AG10803 (cell line): ENCODE measurements around the gene GNAT2.
A peak's percentile ranks its signal among the peaks of the same experiment; 100 is the strongest.
"Not testable (repeated sequence)": the region's sequence is repeated elsewhere in the genome, so short reads cannot be mapped to it uniquely, and the experiment has no call there.

Experiments used
- DNase-seq: peaks from one replicate; pipeline ENCODE4 v3.0.0; 2010; ENCODE audit warnings: low read depth
- H3K4me3 ChIP-seq: 2 replicates; pipeline ENCODE4 v1.5.1; 2011; ENCODE audit warnings: mild to moderate bottlenecking, low read length, control low read depth
- CTCF ChIP-seq: conservative IDR thresholded peaks from 2 replicates; pipeline ENCODE4 v1.5.1; 2011; ENCODE audit warnings: mild to moderate bottlenecking, low read length, control low read depth, inconsistent platforms

GNAT2 gene

DNA sequence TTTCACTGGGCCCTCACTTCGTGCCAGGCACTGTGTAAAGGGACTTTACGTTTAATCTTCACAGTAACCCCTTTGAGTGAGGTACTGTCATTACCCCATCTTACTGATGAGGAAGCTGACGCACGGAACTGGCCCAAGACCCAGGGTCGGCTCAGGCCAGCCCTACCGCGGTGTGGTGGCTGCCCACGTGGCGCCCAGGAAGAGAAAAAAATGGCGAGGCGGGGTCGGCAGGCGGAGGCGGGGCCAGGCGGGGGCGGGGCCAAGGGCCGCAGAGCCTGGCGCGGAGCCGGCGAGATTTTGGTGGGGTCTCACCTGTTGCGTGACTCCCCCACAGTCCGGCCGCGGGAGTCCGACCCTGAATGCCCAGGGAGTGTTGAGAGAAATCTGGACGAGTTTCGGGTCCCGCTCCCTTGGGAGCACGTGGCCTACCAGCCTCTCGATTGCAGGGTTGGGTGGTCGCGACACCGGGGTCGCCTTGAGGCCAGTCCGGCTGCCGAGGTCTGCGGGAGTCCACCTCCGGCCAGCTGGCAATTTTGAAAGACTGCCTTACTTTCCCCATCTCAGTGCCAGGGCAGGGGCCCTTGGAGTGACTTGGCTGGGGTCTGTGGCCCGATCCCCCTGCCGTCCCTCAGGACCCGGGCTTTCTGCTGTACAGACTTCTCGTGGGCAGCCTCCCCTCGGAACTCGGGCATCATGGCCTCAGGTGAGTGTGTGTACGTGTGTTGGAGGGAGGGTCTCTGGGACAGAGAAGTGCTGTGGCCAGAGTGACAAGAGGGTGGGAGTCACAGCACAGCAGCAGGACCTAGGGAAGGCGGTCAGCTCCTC, at the start of gene GNAT2, which contains the start of gene AMPD2:
Gene GNAT2, minus strand, starts transcription at position 41 of the 825 bp plus-strand sequence. CDS start 6,746 bp downstream, outside the sequence.
Gene AMPD2, plus strand, starts transcription at position 262 of the 825 bp plus-strand sequence. CDS start 1,339 bp downstream, outside the sequence.
- H3K4me3 ChIP-seq, result peak within 1 kb of the TSS; percentile 99
- no peak for TF ChIP-seq CTCF
- DNase-seq, result peak; percentile 90

GRCh38 chr1:109668123-109668775, 48.8 kb upstream of the GNAT2 start:
- no peak for DNase-seq
- H3K4me3 ChIP-seq, result peak overlapping the region; percentile 68
- no peak for TF ChIP-seq CTCF

DNA sequence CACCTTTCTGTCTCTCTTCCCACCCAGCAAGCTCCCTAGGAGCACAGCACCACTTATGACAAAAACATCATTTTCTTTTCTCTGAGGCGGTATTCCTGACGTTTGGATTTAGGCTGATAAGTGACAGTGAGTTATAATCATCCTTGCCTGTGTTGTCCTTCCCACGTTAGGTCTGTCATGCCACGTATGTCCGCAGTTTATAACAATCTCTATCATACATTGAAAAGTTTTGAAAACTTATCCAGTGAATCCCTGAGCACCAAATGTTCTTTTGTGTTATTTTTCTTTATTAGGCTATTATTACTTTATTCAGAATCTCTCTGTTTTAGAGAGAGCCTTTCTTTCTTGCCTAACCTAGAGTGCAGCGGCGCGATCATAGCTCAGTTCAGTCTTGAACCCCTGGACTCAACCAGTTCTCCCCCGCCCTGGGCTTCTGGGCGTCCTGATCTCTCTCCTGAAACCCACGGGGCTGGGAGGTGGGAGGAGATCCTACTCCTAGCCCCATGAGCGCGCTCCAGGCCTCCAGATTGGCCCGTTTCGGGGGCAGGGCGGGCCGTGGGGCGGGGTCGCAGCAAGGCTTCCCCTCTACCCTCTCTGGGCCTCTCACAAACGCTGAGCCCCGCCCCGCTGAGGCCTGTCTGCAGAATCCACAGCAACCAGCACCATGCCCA, 48.2 kb upstream of the GNAT2 start, which contains the start of gene GSTM2:
Gene GSTM2, plus strand, starts transcription at position 606 of the 671 bp plus-strand sequence. Its CDS starts 59 bp downstream, at position 665.
- DNase-seq, result peak; percentile 81
- peak within 1 kb of the TSS; percentile 68 for H3K4me3 ChIP-seq
- TF ChIP-seq CTCF, result no peak

GRCh38 chr1:109664671-109665070, 45.3 kb upstream of the GNAT2 start:
- H3K4me3 ChIP-seq, result no peak overlapping the region
- no peak for DNase-seq
- no peak for TF ChIP-seq CTCF

DNA sequence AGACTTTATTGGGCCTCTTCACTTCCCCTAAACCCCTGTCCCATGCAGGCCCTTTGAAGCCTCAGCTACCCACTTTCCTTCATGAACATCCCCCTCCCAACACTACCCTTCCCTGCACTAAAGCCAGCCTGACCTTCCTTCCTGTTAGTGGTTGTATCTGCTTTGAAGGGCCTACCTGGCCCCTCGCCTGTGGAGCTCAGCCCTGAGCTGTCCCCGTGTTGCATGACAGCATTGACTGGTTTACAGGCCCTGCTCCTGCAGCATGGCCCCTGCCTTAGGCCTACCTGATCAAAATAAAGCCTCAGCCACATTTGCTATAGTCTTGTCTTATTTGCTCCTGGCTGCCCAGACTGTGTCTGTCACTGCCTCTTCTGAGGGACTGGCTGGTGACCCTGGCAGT, 42.0 kb upstream of the GNAT2 start:
- TF ChIP-seq CTCF, result no peak
- no peak for DNase-seq
- H3K4me3 ChIP-seq, result no peak overlapping the region

DNA sequence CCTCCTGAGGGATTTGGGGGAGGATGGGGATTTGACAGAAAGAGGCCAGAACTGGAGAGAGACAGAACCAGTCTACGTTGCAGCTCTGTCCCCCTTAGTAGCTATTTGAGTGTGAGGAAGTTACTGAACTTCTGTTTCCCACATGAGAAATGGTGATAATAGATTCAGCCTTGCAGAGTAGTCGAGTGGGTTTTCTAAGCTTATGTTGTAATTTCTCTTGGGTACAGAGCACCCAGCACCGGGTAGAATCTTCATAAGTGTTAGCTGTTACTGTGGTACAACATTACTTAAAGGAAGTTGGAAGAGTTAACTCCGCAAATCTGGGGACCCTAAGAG, 41.2 kb upstream of the GNAT2 start:
- DNase-seq, result not testable (repeated sequence)

DNA sequence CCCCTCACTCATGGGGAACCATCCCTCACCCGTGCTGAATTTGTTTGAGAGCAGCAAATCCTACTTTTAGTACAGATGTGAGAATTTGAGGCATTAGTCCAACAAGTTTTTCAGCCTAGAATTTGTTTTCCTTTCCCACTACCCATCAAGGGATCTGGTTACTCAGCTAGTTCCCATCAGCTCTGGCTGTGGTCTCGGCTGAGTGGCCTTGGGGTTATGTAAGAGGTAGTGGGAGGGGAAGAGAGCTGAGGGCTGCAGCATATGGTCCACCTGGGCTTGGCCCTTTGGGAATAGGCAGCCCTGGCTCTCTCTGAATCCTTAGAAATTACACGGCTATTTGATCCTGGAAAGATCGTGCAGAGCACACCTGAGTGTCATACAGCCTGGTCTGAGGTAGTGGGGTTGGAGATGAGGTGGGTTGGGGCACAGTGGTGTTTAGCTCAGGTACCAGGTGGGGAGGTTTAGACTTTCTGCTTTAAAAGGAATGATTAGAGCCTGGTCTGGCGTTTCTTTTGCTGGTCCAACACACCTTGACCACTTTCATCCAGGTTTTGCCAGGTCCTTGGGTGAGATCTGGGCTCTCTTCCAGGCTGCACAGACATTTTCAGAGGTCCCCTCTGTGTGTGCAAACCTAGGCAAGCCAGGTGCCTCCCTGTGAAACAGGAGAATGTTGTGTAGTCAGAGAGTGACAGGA, 40.7 kb upstream of the GNAT2 start:
- no peak for TF ChIP-seq CTCF
- DNase-seq, result no peak
- H3K4me3 ChIP-seq, result no peak overlapping the region

More for the DNA sequence above, 41.2 kb upstream of the GNAT2 start:
- not testable (repeated sequence) for H3K4me3 ChIP-seq
